ENCODE measurements around the gene PCK1.

The PCK1 gene

DNA sequence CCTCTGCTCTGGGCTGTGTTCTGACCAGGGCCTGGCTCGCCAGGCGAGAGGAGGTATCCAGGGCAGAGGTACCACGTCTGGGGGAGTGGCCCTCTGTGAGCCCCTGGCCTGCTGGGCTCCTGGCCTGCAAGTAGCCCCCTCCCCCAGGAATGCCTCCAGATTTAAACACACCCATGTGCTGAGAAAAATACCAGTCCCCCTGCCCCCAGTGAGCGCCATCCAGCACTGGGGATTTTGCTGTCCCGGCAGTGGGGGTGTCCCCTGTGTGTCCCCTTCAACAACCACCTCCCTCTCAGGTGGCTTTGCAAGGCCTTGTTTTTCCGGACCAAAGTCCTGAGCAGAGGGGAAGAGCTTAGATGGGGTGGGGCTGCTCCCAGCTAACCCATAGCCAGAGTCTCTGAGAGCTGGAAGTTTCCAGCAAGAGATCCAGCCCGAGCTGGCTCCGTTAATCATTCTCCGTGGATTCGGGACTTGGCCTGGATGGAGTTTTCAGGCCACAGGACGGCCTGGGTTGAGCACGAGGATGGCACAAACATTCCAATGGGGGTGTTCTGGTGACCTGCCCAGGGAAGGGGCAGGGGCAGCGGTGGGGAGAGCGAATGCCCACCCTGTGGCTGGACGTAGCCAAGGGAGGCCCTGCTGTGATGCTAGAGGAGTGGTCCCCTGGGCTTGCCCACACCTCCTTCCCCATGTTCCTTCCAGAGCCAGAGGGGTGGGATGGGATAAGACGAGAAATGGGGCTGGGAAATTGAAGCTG is 29.0 kb downstream of the PCK1 start:
- DNase-seq = no peak

DNA sequence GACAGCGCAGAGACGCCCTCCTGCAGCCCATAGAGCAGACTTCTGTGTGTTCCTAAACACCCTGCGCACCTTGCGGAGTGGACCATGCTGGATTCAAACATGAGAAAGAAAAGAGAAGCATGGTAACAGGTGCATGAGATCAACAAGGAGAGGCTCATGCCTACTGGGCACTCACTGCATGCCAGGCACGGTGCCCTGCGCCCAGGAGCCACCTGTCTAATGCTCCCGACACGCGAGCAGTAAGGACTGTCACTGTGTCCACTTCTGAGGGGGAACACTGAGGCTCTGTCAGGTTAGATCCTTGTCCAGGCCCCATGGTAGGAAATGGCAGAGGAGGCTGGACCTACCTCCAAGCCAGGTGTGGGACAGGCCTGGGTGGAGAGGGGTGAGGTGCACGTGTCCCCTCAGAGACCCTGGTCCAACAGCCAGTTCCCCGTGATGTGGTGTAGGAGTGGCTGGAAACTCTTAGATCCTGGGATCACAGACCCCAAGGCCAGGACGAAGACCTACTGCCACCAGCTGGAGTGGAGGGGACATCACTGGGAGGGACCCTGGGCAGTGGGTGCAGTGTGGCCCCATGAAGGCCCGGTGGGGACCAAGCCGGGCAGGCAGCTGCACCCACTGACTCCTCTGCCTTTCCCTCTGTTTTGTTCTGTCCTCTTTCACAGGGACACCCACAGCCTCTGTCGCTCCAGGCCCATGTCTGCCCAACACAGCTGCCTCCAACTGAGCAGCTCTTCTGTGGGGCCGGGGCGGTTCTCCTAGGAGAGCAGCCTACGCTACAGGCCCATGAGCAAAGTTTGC is 29.8 kb downstream of the PCK1 start:
- DNase-seq = no peak

DNA sequence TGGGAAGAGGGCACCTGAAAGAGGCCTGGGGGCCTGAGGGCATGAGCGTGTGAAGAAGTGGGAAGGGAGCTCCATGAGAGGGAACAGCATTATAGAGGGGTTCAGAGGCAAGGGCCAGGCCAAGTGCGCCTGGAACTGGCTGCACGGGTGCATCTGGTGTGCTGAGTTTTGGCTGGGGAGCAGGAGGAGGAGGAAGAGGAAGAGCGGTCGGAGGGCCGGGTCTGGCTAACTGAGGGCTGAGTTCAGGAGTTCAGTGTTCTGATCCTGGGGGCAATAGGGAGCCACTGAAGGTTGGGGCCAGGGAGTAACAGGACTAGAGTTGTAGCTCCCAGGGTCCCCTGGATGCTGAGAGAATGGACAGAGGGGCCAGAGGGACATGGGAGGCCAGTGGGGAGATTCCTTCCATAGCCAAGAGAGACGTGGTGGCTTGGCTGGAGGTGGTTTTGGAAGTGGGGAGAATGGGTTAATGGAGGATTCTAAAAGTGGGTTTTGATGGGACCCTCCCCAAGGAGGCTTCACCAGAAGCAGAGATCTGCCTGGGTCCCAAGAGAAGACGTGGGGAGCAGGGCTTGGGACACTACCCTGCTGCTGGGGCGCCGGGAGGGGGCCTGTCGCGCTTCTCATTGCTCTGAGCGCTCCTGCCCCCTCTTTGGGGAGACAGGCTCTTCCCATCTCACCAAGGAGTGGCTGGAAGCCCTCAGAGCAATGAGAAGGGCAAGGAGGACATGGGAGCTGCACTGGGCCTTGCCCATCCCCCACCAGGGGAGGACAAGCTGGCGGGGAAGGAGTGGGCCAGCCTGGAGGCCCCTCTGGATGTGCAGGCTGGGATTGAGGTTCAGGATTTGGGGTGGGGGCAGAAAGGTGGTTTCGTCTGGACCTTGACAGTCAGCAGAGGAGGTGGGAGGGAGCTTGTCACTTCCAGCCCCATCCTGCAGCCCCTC is 30.6 kb downstream of the PCK1 start:
- no peak for DNase-seq

DNA sequence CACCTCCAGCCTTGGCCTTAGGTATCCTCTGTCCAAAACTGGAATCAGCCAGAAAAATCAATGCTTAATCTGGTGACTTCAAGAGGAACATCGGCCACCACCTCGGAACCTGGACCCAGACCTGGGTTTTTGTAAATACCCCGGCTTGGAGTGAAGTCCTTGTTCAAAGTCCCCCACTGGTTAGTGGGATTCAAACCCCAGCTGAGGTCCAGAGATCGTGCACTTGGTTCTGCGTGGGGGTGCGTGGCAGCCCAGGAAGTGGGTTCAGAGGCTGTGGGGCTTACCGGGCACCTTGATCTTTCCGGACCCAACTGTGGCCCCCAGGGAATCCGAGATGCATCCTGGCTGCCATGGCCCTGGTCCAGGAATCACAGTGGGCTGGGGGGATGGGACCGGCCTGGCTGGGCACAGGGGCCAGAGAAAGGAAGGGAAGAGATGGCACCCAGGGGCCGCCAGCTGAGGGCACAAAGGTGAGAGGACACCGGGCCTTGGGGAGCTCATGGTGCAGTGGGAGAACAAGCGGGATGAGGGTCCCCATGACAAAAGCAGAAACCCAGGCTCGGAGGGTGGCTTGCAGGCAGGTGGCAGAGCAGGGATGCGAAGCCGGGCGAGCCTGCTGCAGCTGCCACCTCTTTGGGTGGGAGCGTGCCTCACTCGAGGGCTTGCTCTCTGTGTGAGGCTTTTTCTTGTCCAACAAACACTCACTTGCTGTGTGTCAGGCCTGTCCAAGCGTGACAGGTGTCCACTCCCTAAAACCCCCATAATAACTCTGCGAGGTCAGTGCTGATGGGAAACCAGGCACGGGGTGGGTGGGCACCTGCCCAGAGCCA is 31.6 kb downstream of the PCK1 start:
- DNase-seq = no peak

- no peak for DNase-seq
Observed at GRCh38 chr20:57593134-57593886, 32.4 kb downstream of the PCK1 start.

GRCh38 chr20:57594092-57594951 is 33.4 kb downstream of the PCK1 start:
- peak; percentile 36 for DNase-seq

GRCh38 chr20:57595041-57596030 is 34.4 kb downstream of the PCK1 start:
- no peak for DNase-seq

GRCh38 chr20:57596358-57596757 is 35.4 kb downstream of the PCK1 start:
- DNase-seq = no peak

DNA sequence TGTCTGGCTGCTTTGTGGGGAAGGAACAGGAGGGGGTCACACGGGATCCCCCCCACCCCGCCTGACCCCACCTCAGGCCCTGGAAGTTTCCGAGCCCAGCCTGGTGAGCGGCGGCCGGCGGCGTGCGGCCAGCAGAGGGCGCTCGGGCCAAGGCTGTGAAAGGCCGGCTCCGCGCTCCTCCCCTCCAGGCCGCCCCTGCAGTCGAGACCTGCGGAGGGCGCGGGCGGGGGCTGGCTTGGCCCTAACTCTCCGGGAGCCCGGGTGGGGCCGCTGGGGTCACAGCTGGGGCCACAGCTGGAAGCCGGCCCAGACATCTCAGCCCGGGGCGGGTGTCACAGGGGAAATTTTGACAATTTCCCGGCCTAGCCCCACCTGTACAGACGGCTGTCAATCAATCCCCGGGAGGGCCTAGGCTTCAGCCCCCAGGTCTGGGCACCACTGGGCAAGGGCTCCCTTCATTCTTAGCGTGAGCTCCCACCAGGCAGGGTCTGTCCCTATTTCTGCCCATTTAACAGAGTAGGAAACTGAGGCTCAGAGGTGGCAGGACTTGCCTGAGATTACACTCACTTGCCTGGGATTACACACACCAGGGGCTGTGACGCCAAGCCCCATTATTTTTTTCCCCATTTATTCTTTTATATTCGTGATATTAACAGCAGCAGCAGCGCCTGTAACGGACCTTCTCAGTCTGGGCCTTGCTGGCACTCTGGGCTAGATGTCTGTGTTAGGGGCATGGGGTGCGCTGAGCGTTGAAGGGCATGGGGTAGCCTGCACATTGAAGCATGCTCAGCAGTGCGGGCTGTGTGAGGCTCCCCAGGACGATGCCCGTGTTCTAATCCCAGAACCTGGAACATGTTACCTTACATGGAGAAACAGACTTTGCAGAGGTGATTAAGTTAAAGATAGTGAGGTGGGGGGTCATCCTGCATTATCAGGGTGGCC is 36.4 kb downstream of the PCK1 start:
- DNase-seq = peak; percentile 43

GRCh38 chr20:57598060-57598459 is 37.1 kb downstream of the PCK1 start:
- DNase-seq = no peak

- DNase-seq = no peak
Observed at GRCh38 chr20:57598491-57598890, 37.6 kb downstream of the PCK1 start.

GRCh38 chr20:57600320-57601210 is 39.7 kb downstream of the PCK1 start:
- DNase-seq = no peak

- DNase-seq = no peak
Observed at GRCh38 chr20:57601211-57601570, 40.3 kb downstream of the PCK1 start.

DNA sequence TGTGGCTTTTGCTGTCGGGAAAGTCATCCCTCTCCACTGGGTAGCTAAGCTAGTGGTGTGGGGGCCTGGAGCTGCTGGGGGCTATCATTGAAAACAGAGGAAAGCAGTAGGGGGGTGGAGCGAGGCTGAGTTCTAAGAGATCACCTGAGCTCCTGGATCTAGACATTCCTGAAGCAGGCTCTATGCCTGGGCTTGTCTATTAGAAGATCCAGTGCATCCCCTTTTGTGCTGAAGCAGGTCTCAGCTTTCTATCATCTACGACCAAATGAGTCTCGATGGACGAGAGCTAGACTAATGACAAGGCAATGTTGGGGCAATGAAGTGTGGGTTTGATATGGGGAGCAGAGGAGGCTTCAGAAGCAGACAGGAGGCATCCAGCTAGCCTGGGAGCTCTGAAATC is 40.8 kb downstream of the PCK1 start:
- no peak for DNase-seq

- DNase-seq = no peak
Observed at GRCh38 chr20:57603120-57603519, 42.2 kb downstream of the PCK1 start.

- no peak for DNase-seq
Observed at GRCh38 chr20:57605045-57605444, 44.1 kb downstream of the PCK1 start.

DNA sequence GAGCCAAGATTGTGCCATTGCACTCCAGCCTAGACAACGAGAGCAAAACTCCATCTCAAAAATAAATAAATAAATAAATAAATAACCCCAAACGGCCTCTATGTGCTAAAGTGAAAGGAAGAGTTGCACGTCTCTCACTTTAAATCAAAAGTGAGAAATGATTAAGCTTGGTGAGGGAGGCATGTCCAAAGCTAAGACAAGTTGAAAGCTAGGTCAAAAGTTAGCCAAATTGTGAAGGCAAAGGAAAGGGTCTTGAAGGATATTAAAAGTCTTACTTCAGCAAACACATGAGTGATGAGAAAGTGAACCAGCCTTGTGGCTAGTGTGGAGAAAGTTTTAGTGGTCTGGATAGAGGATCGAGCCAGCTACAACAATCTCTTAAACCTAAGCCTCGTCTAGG is 45.0 kb downstream of the PCK1 start:
- no peak for DNase-seq

Data from inflammatory macrophage treated with lipopolysaccharide for 4 hours (primary cell).